Glutamatergic neuron (in vitro differentiated cells): ENCODE results near the gene NFATC2. TPM values are rescaled to one million over a fixed set of nuclear protein-coding genes. Genes with fewer than 3 reads are reported as not detected.
"Not testable (repeated sequence)": the region's sequence is repeated elsewhere in the genome, so short reads cannot be mapped to it uniquely, and the experiment has no call there.

Experiments
- DNase-seq: peaks from one replicate; pipeline ENCODE4 v3.0.0; 2022
- H3K27ac Mint-ChIP-seq: one replicate; pipeline ENCODE4 v1.8.0; 2020; ENCODE audit warnings: mild to moderate bottlenecking, mixed read lengths, inconsistent platforms; ENCODE audit not compliant: unreplicated experiment
- H3K27me3 Mint-ChIP-seq: one replicate; pipeline ENCODE4 v1.8.0; 2020; ENCODE audit warnings: mild to moderate bottlenecking, moderate library complexity, mixed read lengths, inconsistent platforms; ENCODE audit not compliant: unreplicated experiment
- H3K36me3 Mint-ChIP-seq: one replicate; pipeline ENCODE4 v1.8.0; 2020; ENCODE audit warnings: mild to moderate bottlenecking, mixed read lengths, inconsistent platforms; ENCODE audit not compliant: unreplicated experiment
- H3K4me1 Mint-ChIP-seq: one replicate; pipeline ENCODE4 v1.8.0; 2020; ENCODE audit warnings: mild to moderate bottlenecking, low read depth, mixed read lengths, inconsistent platforms; ENCODE audit not compliant: unreplicated experiment
- H3K4me3 Mint-ChIP-seq: one replicate; pipeline ENCODE4 v1.8.0; 2020; ENCODE audit warnings: mild to moderate bottlenecking, mixed read lengths, inconsistent platforms; ENCODE audit not compliant: unreplicated experiment
- H3K9me3 Mint-ChIP-seq: one replicate; pipeline ENCODE4 v1.8.0; 2020; ENCODE audit warnings: mild to moderate bottlenecking, moderate library complexity, mixed read lengths, inconsistent platforms; ENCODE audit not compliant: unreplicated experiment
- CTCF ChIP-seq: fragments of 200-600 bp; sonication (generic); IDR thresholded peaks from one replicate; pipeline ENCODE4 v1.5.0; 2021; ENCODE audit not compliant: partially characterized antibody, unreplicated experiment
- total RNA-seq: library from RNA; stranded (reverse); fragmentation: NEBNext Ultra II Directional; extraction: Animal tissue kit (Norgen Biotek cat#: 25700); gene quantifications from one replicate; pipeline ENCODE4 v1.2.1, GENCODE V29; 2021; ENCODE audit not compliant: unreplicated experiment

Gene NFATC2
- total RNA-seq, 1 donor from 2014 or later: not detected

DNA sequence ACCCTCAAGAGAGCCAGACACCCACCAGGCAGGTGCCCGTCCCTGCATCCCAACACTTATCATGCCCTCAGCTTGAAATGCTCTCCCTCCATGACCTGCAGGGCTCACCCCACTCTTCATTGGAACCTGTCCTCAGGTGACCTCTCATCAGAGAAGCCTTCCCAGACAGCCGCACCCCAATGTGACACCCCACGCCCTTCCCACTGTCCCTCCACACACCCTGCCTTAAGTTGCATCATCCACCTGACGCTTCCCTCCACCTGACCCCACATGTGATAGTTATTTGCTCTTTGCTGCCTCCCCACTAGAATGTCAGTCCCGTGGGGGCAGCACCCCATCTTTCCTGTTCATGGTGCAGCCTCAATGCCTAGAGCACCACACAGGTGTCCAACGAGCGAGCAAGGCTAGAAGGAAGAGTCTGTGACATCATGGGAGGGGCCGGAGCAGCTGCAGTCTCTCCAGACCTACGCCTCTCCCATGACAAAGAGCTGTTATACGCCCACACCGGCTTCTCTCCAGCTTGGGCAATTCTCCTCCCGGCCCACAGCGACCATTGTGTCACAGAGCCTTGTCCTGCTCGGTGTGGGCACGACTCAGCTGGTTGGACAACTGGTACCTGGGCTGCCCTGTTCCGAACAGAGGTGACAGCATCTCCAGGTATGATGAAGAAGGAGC, 58.2 kb downstream of the NFATC2 start:
- H3K27me3 Mint-ChIP-seq: peaks cover 3% of the 10 kb centered on the region
- H3K27ac Mint-ChIP-seq: no peak overlapping the region
- no peak for TF ChIP-seq CTCF

DNA sequence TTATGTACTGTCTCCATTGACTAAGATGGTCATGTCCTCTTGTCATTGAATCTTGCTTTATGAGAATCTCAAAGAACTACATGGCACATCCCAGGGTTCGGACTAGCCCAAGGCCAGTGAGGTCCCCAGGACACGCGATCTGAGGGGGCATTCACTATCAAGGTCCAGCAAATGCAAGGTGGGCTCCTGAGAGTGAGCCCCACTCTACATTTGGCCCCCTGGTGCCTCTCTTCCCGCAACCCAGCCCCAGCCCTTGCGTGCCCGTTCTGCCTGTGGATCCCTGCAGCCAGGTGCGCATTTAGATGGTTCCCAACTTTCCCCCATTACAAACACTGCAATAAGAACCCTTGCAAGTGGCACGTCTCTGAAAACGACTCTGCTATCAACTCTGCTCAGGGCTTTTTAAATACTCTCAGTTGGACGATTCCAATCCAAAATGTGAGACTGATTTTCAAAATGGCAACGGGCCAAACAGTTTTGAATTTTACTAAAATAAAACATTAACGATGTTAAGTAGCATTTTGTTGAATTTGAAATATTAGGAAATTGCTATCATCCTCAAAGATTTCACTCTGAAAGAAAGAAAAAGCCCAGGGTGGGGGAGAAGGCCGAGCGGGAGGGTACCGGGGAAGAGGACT, 59.6 kb downstream of the NFATC2 start:
- Mint-ChIP-seq H3K4me1 (no peaks in the 10 kb centered on the region), H3K27ac (no peak overlapping the region)
- DNase-seq: no peak

More for the DNA sequence above, 58.2 kb downstream of the NFATC2 start:
- Mint-ChIP-seq H3K4me3 (no peak overlapping the region), H3K9me3 (no peaks in the 10 kb centered on the region), H3K4me1 (no peaks in the 10 kb centered on the region), H3K36me3 (no peaks in the 10 kb centered on the region)
- no peak for DNase-seq

GRCh38 chr20:51481341-51481914, 61.1 kb downstream of the NFATC2 start:
- no peak overlapping the region for H3K4me3 Mint-ChIP-seq
- H3K36me3 Mint-ChIP-seq: peaks cover 10% of the 10 kb centered on the region
- DNase-seq: no peak
- peaks cover 3% of the 10 kb centered on the region for H3K27me3 Mint-ChIP-seq
- H3K27ac Mint-ChIP-seq: no peak overlapping the region
- peaks cover 2% of the 10 kb centered on the region for H3K9me3 Mint-ChIP-seq
- TF ChIP-seq CTCF: no peak
- no peaks in the 10 kb centered on the region for H3K4me1 Mint-ChIP-seq

More for the DNA sequence above, 59.6 kb downstream of the NFATC2 start:
- H3K9me3 Mint-ChIP-seq: peaks cover 2% of the 10 kb centered on the region
- no peak overlapping the region for H3K4me3 Mint-ChIP-seq
- peaks cover 3% of the 10 kb centered on the region for H3K27me3 Mint-ChIP-seq
- peaks cover 5% of the 10 kb centered on the region for H3K36me3 Mint-ChIP-seq
- no peak for TF ChIP-seq CTCF

- Mint-ChIP-seq H3K9me3 (peaks cover 2% of the 10 kb centered on the region), H3K27me3 (peaks cover 3% of the 10 kb centered on the region), H3K4me1 (no peaks in the 10 kb centered on the region), H3K4me3 (no peak overlapping the region), H3K27ac (no peak overlapping the region), H3K36me3 (peaks cover 10% of the 10 kb centered on the region)
- no peak for TF ChIP-seq CTCF
- no peak for DNase-seq
Observed at GRCh38 chr20:51480507-51481270, 61.8 kb downstream of the NFATC2 start.

DNA sequence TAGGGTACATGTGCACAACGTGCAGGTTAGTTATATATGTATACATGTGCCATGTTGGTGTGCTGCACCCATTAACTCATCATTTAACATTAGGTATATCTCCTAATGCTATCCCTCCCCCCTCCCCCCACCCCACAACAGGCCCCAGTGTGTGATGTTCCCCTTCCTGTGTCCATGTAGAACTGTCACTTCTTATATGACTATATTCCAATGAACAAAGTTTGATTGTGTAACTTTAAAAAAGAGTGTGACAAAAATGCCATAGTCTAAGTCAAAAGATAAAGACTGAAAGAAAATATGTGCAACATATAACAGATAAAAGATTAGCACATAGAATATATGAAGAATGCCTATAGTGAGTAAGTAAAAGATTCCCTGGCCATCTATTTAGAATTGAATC, 66.4 kb downstream of the NFATC2 start:
- not testable (repeated sequence) for H3K27me3 Mint-ChIP-seq, H3K27ac Mint-ChIP-seq, DNase-seq, H3K4me1 Mint-ChIP-seq, H3K9me3 Mint-ChIP-seq, H3K4me3 Mint-ChIP-seq
- peaks cover 10% of the 10 kb centered on the region for H3K36me3 Mint-ChIP-seq
